GM18507 (cell line): ENCODE results near the gene APOBEC2.
"Not testable (repeated sequence)": the region's sequence is repeated elsewhere in the genome, so short reads cannot be mapped to it uniquely, and the experiment has no call there.

Experiments
- DNase-seq: peaks from one replicate; pipeline ENCODE4 v3.0.0; 2011; ENCODE audit warnings: low read depth; ENCODE audit not compliant: insufficient read length; ENCODE audit errors: extremely low spot score
- FAIRE-seq: peaks from 2 replicates; lab custom pipeline; 2011; peaks lifted over from hg19 to GRCh38; lab: Jason Lieb, UNC

APOBEC2 gene

GRCh38 chr6:41053041-41053440 lies at the start of gene APOBEC2:
Gene APOBEC2 (plus strand): TSS chr6:41053202. CDS start chr6:41053348, 146 bp downstream.
- FAIRE-seq: no peak

GRCh38 chr6:41006217-41006616 lies 46.8 kb upstream of the APOBEC2 start:
- peak; percentile 90 for FAIRE-seq
- not testable (repeated sequence) for DNase-seq

More at GRCh38 chr6:41053041-41053440, at the start of gene APOBEC2:
- no peak for DNase-seq

- not testable (repeated sequence) for DNase-seq, FAIRE-seq
These were observed 46.0 kb upstream of the APOBEC2 start for GRCh38 chr6:41006980-41007379.

DNA sequence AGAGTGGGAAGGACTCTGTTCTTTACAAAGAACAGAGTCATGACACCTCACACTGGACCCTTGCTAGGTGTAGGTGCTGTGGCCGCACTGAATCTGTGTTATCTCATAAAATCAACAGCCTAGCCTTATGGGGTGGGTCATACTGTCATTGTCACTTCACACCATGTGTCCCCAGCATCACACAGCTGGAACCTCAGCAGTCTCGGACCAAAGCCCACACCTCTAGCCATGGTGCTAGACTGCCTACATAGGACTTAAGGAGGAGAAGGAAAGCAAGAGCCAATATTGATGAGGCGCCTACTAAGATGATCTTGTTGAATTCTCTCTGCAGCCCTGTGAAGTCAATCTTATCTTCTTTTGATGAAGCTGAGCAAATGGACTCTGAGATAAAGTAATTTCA lies 45.0 kb upstream of the APOBEC2 start:
- FAIRE-seq (no peak), DNase-seq (no peak)

DNA sequence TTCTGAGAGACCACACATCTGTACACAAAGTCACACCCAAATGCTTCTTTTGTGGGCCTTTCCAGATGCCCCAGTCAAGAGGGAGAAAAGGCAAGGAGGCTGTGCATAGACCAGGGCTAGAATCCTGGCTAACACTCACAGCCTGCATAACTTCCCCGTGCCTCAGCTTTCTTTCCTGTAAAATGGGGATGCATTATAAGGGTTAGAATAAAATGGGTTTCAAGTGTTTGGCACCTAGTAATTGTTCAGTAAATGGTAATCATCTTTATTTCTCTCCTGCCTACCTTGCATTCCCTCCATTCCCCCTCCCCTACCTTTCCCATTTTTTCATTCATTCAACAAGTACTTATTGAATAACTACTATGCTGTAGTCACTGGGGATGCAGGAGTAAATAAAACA lies 43.3 kb upstream of the APOBEC2 start:
- no peak for FAIRE-seq

DNA sequence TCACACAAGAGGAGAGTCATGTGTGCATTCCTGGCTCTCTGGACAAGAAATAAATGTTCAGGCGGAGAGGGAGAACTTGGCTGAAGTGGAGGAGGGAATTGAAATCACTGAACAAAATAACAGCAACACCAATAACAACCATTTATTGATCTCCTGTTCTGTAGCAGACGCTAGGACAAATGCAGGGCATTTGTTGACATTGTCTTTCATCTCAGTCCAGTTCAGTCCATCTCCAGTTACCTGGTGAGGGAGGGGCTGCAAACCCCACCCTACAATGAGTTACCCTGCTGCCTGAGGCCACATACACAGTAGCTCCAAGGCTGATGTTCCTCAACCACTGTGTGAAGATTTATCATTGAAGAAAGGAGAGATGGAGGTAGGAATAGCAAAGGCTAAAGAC lies 41.3 kb upstream of the APOBEC2 start:
- no peak for DNase-seq
- FAIRE-seq: no peak

More for the DNA sequence above, 43.3 kb upstream of the APOBEC2 start:
- no peak for DNase-seq

DNA sequence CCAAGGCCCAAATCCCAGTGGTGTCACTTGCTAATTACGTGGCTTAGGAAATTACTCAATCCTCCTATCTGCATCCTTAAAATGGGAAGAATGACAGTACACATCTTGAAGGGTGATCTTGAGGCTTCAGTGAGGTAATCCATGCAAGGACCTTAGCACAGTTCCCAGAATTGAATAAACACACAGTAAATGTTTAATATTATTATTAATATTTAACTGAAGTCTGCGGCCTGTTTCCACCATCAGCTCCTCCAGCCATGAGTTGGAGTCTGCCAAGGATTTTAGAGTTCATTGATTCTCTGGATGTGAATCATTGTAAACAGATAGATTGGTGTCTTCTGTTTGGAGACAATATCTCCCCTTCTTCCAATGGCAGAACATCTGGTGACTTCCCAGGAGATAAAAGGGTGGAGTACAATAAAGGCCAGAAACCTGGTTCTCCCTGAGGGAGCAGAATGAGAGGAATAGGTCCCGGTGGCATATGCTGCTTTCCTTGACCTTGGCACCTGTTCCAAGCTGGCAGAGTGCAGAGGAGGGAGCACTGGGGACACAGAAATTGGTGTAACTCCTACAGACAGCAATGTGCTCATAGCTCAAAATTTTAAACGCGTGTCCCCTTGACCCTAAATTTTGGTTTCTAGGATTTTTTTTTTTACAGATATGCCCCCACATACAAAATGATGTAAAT lies 39.4 kb upstream of the APOBEC2 start:
- no peak for FAIRE-seq

DNA sequence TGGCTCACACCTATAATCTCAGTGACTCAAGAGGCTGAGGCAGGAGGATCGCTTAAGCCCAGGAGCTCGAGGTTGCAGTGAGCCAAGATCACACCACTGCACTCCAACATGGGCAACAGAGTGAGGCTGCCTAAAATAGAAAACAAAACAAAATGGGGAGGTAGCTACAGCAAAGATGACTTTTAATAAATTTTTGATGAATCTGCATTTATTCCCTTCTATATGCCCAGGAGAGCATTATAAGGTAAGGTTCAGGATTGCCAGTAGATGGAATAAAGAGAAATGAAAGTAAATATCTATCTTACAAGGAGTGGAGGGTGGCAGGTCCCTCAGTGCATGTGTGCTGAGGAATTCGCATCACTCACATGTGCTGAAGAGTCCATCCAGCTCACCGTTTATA lies 38.2 kb upstream of the APOBEC2 start:
- FAIRE-seq: no peak

More for the DNA sequence above, 39.4 kb upstream of the APOBEC2 start:
- DNase-seq: no peak

DNA sequence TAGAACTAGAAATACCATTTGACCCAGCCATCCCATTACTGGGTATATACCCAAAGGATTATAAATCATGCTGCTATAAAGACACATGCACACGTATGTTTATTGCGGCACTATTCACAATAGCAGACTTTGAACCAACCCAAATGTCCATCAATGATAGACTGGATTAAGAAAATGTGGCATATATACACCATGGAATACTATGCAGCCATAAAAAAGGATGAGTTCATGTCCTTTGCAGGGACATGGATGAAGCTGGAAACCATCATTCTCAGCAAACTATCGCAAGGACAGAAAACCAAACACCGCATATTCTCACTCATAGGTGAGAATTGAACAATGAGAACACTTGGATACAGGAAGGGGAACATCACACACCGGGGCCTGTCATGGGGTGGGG lies 37.1 kb upstream of the APOBEC2 start:
- not testable (repeated sequence) for FAIRE-seq, DNase-seq

More for the DNA sequence above, 38.2 kb upstream of the APOBEC2 start:
- DNase-seq: no peak

- FAIRE-seq (no peak), DNase-seq (no peak)
These were observed 35.3 kb upstream of the APOBEC2 start for GRCh38 chr6:41017663-41018062.

- FAIRE-seq (no peak), DNase-seq (no peak)
These were observed 31.2 kb upstream of the APOBEC2 start for GRCh38 chr6:41021832-41022231.

DNA sequence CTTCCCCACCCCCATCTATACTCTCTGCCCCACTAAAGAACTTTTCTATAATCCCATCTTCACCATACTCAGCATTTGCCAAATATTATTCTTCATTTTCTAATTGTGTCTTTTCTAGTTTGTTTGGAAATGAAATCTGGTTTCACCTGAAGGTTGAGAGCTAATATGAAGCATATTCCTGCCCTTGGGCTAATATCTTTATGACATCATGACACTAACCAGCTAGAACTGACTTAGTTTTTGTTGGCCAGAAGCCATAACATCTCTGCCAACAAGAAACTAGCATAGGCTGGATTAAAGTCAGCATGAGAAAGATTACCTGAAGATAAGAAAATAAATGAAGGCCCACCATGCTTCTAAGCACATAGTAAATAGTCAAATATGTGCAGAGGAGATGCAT lies 30.7 kb upstream of the APOBEC2 start:
- FAIRE-seq (no peak), DNase-seq (no peak)

- FAIRE-seq (no peak), DNase-seq (no peak)
These were observed 29.9 kb upstream of the APOBEC2 start for GRCh38 chr6:41023114-41023513.

- DNase-seq (no peak), FAIRE-seq (no peak)
These were observed 27.0 kb upstream of the APOBEC2 start for GRCh38 chr6:41025966-41026530.

- DNase-seq (no peak), FAIRE-seq (no peak)
These were observed 25.8 kb upstream of the APOBEC2 start for GRCh38 chr6:41027241-41027640.

- peak; percentile 82 for DNase-seq
- peak; percentile 49 for FAIRE-seq
These were observed 25.0 kb upstream of the APOBEC2 start for GRCh38 chr6:41027799-41028560.

DNA sequence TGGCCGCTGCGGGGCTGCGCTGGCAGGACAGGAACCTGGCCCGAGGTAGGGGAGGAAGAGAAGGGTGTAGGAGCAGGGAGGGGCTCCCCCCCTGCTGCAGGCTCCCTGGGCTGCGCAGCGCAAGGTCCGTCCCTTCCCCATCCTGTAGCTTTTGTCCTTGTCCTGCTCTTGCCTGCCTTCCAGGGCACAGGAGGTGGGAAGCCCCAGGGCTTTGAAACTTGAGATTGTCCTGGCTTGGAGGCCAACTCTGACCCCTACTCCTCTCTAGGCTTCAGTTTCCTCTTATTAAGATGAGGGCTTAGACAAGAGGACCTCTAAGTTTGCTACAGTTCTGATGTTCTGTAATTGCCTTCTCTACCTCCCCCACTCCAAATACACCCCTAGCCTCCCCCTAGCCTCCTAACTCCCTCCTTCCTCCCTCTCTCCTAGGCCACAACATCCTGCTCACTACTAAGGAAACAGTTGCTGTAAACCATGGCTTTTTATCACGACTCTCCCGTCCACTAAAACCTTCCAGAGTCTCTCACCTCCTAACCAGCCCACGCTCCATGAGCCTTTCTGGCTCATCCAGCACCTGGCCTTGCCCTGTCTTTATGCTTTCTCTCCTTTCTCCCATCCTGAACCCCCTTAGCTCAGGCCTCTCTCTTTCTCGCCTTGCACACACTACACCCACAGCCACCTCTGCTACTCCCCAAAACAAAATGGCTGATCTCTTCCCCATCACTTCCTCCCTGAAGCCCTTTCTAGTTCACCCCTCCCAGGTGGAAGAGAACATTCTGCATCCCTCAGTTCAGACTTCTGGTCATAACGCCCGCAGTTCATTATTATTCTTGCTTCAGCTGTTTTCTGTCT lies 24.2 kb upstream of the APOBEC2 start:
- no peak for FAIRE-seq

DNA sequence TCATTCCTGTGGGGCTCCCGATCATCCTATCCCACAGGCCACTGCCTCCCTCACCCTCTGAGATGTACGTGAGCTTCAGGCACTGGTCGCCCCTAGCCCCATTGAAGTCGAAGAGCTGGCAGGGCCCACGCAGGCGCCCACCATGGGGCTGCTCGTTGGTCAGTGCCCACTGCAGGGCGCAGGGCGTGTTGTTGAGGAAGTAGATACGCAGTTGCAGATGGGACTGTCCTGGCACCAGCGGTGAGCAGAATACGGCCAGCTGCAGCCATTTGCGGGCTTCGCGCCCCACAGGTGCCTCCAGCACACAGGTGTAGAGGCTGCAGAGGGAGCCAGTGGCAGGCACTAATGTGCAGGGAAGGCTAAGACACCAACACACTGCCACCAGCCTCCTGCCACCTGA lies 20.2 kb upstream of the APOBEC2 start:
- DNase-seq (no peak), FAIRE-seq (no peak)

More for the DNA sequence above, 24.2 kb upstream of the APOBEC2 start:
- no peak for DNase-seq

DNA sequence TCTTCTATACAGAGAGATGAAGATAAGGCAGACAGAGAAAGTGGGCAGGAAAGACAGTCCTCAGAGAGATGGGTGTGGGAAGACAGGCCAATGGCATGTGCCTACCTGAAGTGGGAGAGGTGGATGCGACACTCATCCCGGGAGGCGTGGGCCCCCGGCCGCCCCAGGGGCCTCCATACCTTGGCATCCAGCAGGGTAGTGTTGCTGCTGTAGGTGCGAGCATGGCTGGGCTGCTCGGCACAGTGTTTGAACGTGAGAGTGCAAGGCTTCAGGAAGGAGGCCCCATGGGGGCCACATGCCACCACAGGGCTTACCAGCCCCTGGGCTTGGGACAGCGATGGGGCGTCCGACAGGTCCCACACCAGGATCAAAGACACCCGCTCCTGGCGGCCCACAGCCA lies 19.2 kb upstream of the APOBEC2 start:
- FAIRE-seq: no peak

DNA sequence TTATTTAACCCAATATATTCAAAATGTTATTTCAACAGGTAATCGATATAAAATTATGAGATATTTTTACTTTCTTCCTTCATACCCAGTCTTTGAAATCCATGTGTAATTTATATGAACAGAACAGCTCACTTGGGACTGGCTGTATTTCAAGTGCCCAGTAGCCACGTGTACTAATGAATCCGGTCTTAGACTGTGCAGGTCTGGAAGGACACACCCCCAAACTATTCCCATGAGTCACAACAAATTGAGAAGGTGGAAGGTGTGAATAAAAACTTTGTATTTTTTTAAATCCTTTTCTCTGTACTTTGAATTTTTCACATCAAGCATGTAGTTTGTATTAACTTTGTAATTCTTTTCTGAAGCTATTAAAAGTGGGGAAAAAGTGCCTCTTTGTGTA lies 16.8 kb upstream of the APOBEC2 start:
- DNase-seq (no peak), FAIRE-seq (no peak)

More for the DNA sequence above, 19.2 kb upstream of the APOBEC2 start:
- no peak for DNase-seq
